Omental fat pad (tissue), 4 donors: Measurements from ENCODE around the gene MAP7. TPM values are rescaled to one million over a fixed set of nuclear protein-coding genes. Genes with fewer than 3 reads are reported as not detected.

Experiments
- ATAC-seq: fragments of 150-250 bp; one replicate; pipeline ENCODE4 v1.9.1; 2016; ENCODE audit warnings: mild to moderate bottlenecking, moderate library complexity; ENCODE audit not compliant: low FRiP score
- DNase-seq: peaks from one replicate; pipeline ENCODE4 v3.0.0-alpha.2; 2019; ENCODE audit warnings: low spot score
- CTCF ChIP-seq, 3 donors: fragments of 450-650 bp; IDR thresholded peaks; one replicate each; pipeline ENCODE4 v1.5.1; 2016 to 2017; ENCODE audit warnings: antibody characterized with exemption in 3 of 3, mild to moderate bottlenecking in 3 of 3, moderate library complexity in 2 of 3
- total RNA-seq, 4 donors: library from RNA; depleted of rRNA; stranded (reverse); fragments of >200 nt; gene quantifications; one replicate each; pipeline ENCODE4 v1.1.0, GENCODE V29; 2016

The MAP7 gene
- total RNA-seq, 4 donors from 2014 or later = 2.2 to 5.3 (median 4.5) TPM

GRCh38 chr6:136539967-136540652 is 10.1 kb downstream of the MAP7 start:
- ATAC-seq (no peak), DNase-seq (no peak)
- no peak for TF ChIP-seq CTCF (IDR thresholded peaks at IDR 0.05)

- DNase-seq = no peak
- no peak for ATAC-seq
- TF ChIP-seq CTCF (IDR thresholded peaks at IDR 0.05) = no peak
Measured at GRCh38 chr6:136538836-136539235, 11.4 kb downstream of the MAP7 start.

GRCh38 chr6:136535880-136536650 is 14.2 kb downstream of the MAP7 start:
- ATAC-seq (no peak), DNase-seq (no peak)
- no peak for TF ChIP-seq CTCF (IDR thresholded peaks at IDR 0.05)

- TF ChIP-seq CTCF (IDR thresholded peaks at IDR 0.05) = no peak
- DNase-seq (no peak), ATAC-seq (no peak)
Measured at GRCh38 chr6:136535017-136535765, 15.0 kb downstream of the MAP7 start.

- no peak for TF ChIP-seq CTCF (IDR thresholded peaks at IDR 0.05)
- DNase-seq = no peak
- no peak for ATAC-seq
Measured at GRCh38 chr6:136534268-136534667, 16.0 kb downstream of the MAP7 start.

- DNase-seq (no peak), ATAC-seq (no peak)
- no peak for TF ChIP-seq CTCF (IDR thresholded peaks at IDR 0.05)
Measured at GRCh38 chr6:136533487-136533886, 16.7 kb downstream of the MAP7 start.
